Fibroblast of lung (primary cell): ENCODE measurements around the gene ATP5F1E. TPM values are rescaled to one million over a fixed set of nuclear protein-coding genes. Genes with fewer than 3 reads are reported as not detected.

Experiments used
- DNase-seq, 2 donors: peaks; one replicate each; pipeline versions ENCODE4 v3.0.0 to v3.0.0-alpha.2; 2010; ENCODE audit warnings: low read depth in 2 of 2
- H2AFZ ChIP-seq: 2 replicates; pipeline ENCODE4 v1.5.1; 2012; ENCODE audit warnings: low read length, control low read depth, inconsistent platforms
- H3K27ac ChIP-seq: 2 replicates; pipeline ENCODE4 v1.5.1; 2011; ENCODE audit warnings: low read length, control low read depth; ENCODE audit not compliant: insufficient read depth
- H3K27me3 ChIP-seq: 2 replicates; pipeline ENCODE4 v1.5.1; 2011; ENCODE audit warnings: mild to moderate bottlenecking, low read length; ENCODE audit not compliant: control insufficient read depth, insufficient read depth
- H3K36me3 ChIP-seq: 2 replicates; pipeline ENCODE4 v1.5.1; 2011; ENCODE audit warnings: low read length; ENCODE audit not compliant: control insufficient read depth, insufficient read depth
- H3K4me1 ChIP-seq: 2 replicates; pipeline ENCODE4 v1.5.1; 2011; ENCODE audit warnings: low read length; ENCODE audit not compliant: control insufficient read depth, insufficient read depth; ENCODE audit errors: extremely low read depth
- H3K4me2 ChIP-seq: 2 replicates; pipeline ENCODE4 v1.5.1; 2011; ENCODE audit warnings: low read length, control low read depth; ENCODE audit not compliant: insufficient read depth; ENCODE audit errors: extremely low read depth
- H3K4me3 ChIP-seq, 4 experiments: fragments of 200-600 bp in 1 of 4; sonication (generic) in 1 of 4; replicated peaks in 1 of 4; 2 replicates each; pipeline ENCODE4 v1.5.1; 2011 to 2016; ENCODE audit warnings: low read length in 4 of 4, low read depth in 3 of 4, mild to moderate bottlenecking in 3 of 4, control low read depth in 2 of 4, inconsistent platforms in 1 of 4, mixed read lengths in 1 of 4; ENCODE audit not compliant: insufficient read depth in 1 of 4; ENCODE audit errors: control extremely low read depth in 1 of 4
- H3K79me2 ChIP-seq: 2 replicates; pipeline ENCODE4 v1.5.1; 2012; ENCODE audit warnings: mild to moderate bottlenecking, low read length, inconsistent platforms; ENCODE audit not compliant: control insufficient read depth, insufficient read depth
- H3K9ac ChIP-seq: 2 replicates; pipeline ENCODE4 v1.5.1; 2011; ENCODE audit warnings: mild to moderate bottlenecking, low read length, control low read depth; ENCODE audit not compliant: insufficient read depth
- H3K9me3 ChIP-seq: 2 replicates; pipeline ENCODE4 v1.5.1; 2012; ENCODE audit warnings: low read depth, low read length; ENCODE audit not compliant: control insufficient read depth, insufficient read depth
- H4K20me1 ChIP-seq: 2 replicates; pipeline ENCODE4 v1.5.1; 2011; ENCODE audit warnings: low read length; ENCODE audit not compliant: control insufficient read depth, insufficient read depth; ENCODE audit errors: extremely low read depth
- CTCF ChIP-seq, 2 donors: IDR thresholded peaks in 1 of 2; conservative IDR thresholded peaks in 1 of 2; 1 replicate in 1 of 2; 2 replicates in 1 of 2; pipeline ENCODE4 v1.5.1; 2011 to 2012; ENCODE audit warnings: low read length in 2 of 2, control low read depth in 1 of 2, inconsistent platforms in 1 of 2, low read depth in 1 of 2, mild to moderate bottlenecking in 1 of 2
- EZH2 ChIP-seq: IDR thresholded peaks from 2 replicates; pipeline ENCODE4 v1.5.1; 2012; ENCODE audit warnings: low read length, control low read depth, mild to moderate bottlenecking; ENCODE audit errors: missing control alignments
- polyA plus RNA-seq, 2 donors: library from polyadenylated mRNA; depleted of rRNA in 1 of 2; stranded (reverse) in 1 of 2; unstranded in 1 of 2; fragments of >200 nt; gene quantifications; 2 replicates each; pipeline ENCODE4 v1.2.1, GENCODE V29; 2011 to 2012; ENCODE audit warnings: missing spikeins in 1 of 2
- total RNA-seq: library from RNA; depleted of rRNA; stranded (reverse); fragments of >200 nt; gene quantifications from 2 replicates; pipeline ENCODE4 v1.2.1, GENCODE V29; 2014

The ATP5F1E gene
- total and polyA plus RNA-seq, 2 donors (not counting 1 experiment from before 2014, with no cell fraction given) = 37.8 to 56.5 TPM

- Histone ChIP-seq H3K27ac (no peak overlapping the region), H3K4me3 (peak overlapping the region; percentile 2 to 57 (median 31)), H3K4me1 (peaks cover 10% of the 10 kb centered on the region), H3K4me2 (peak overlapping the region; percentile 83), H4K20me1 (peaks cover 2% of the 10 kb centered on the region), H3K79me2 (peaks cover 53% of the 10 kb centered on the region), H3K9ac (no peak overlapping the region), H3K9me3 (no peaks in the 10 kb centered on the region), H2AFZ (no peak overlapping the region), H3K36me3 (peaks cover 5% of the 10 kb centered on the region), H3K27me3 (no peaks in the 10 kb centered on the region)
- TF ChIP-seq CTCF (conservative IDR thresholded peaks at IDR 0.05 in 1 of 2, IDR thresholded peaks at IDR 0.05 in 1 of 2; ENCODE audit: low read depth in 1 of 2, low read length in 2 of 2) = no peak
- DNase-seq = no peak
These were observed 3.3 kb downstream of the ATP5F1E start for GRCh38 chr20:59028812-59029211.

- no peak for TF ChIP-seq CTCF (conservative IDR thresholded peaks at IDR 0.05 in 1 of 2, IDR thresholded peaks at IDR 0.05 in 1 of 2; ENCODE audit: low read depth in 1 of 2, low read length in 2 of 2)
- TF ChIP-seq EZH2 = no peak
- H3K9me3 ChIP-seq = no peaks in the 10 kb centered on the region
- H3K4me3 ChIP-seq = peak overlapping the region in 1 of 4 experiments; percentile 11
- no peak overlapping the region for H3K4me2 ChIP-seq
- H3K36me3 ChIP-seq = peaks cover 5% of the 10 kb centered on the region
- peaks cover 2% of the 10 kb centered on the region for H4K20me1 ChIP-seq
- no peak overlapping the region for H3K9ac ChIP-seq
- peak; percentile 56 to 88 for DNase-seq
- peaks cover 53% of the 10 kb centered on the region for H3K79me2 ChIP-seq
- H3K27me3 ChIP-seq = no peaks in the 10 kb centered on the region
- no peak overlapping the region for H2AFZ ChIP-seq
- H3K27ac ChIP-seq = no peak overlapping the region
- H3K4me1 ChIP-seq = peaks cover 10% of the 10 kb centered on the region
These were observed 4.3 kb downstream of the ATP5F1E start for GRCh38 chr20:59027741-59028320.

- Histone ChIP-seq H4K20me1 (peaks cover 2% of the 10 kb centered on the region), H3K27ac (no peak overlapping the region), H3K4me3 (peak overlapping the region in 1 of 4 experiments; percentile 11), H3K4me2 (no peak overlapping the region), H3K4me1 (peaks cover 10% of the 10 kb centered on the region), H2AFZ (no peak overlapping the region), H3K9me3 (no peaks in the 10 kb centered on the region), H3K36me3 (peaks cover 5% of the 10 kb centered on the region), H3K27me3 (no peaks in the 10 kb centered on the region), H3K79me2 (peaks cover 53% of the 10 kb centered on the region), H3K9ac (no peak overlapping the region)
- DNase-seq = no peak
- TF ChIP-seq CTCF (conservative IDR thresholded peaks at IDR 0.05 in 1 of 2, IDR thresholded peaks at IDR 0.05 in 1 of 2; ENCODE audit: low read depth in 1 of 2, low read length in 2 of 2) (no peak), EZH2 (no peak)
These were observed 5.0 kb downstream of the ATP5F1E start for GRCh38 chr20:59026904-59027740.
